Sigmoid colon (tissue), 4 donors: ENCODE results near the gene SLC12A9.

Source experiments
- CTCF ChIP-seq, 4 experiments: fragments of 450-650 bp in 3 of 4; fragments of 200-600 bp in 1 of 4; IDR thresholded peaks; one replicate each; pipeline ENCODE4 v1.5.1; 2016 to 2019; ENCODE audit warnings: antibody characterized with exemption in 4 of 4, mild to moderate bottlenecking in 3 of 4, moderate library complexity in 2 of 4
- EP300 ChIP-seq, 4 donors: sonication (generic); formaldehyde crosslinking; IDR thresholded peaks; one replicate each; pipeline ENCODE4 v1.6.1; 2017; ENCODE audit warnings: antibody characterized with exemption in 4 of 4
- POLR2A ChIP-seq, 2 donors: fragments of 450-650 bp; IDR thresholded peaks; one replicate each; pipeline ENCODE4 v1.6.1; 2016; ENCODE audit warnings: antibody characterized with exemption in 2 of 2, mild to moderate bottlenecking in 2 of 2, moderate library complexity in 2 of 2

GRCh38 chr7:100854146-100854895 is 1.8 kb downstream of the SLC12A9 start:
- TF ChIP-seq CTCF (IDR thresholded peaks at IDR 0.05) (no peak), POLR2A (IDR thresholded peaks at IDR 0.05) (no peak), EP300 (IDR thresholded peaks at IDR 0.05) (no peak)
